Measurements from ENCODE around the gene KRT6B.
A peak's percentile ranks its signal among the peaks of the same experiment; 100 is the strongest.
"Not testable (repeated sequence)": the region's sequence is repeated elsewhere in the genome, so short reads cannot be mapped to it uniquely, and the experiment has no call there.

Gene KRT6B

DNA sequence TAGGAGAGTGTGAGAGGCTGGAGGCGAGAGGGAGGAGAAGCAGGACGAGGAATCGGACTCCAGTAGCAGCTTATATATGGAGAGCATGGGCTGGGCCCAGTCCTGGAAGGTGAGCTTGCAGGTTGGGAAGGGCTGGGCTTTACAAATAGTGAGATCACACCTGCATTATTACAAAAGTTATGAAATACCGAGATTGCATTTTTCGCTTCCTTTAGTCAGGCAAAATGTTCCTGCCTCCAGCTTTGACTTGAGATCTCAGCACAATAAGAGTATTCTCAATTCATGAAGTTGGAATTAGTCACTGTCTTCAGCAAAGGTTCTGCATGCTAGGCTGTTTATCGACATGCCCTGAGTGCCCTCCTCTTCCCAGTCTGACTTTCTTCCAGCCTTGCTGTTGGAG, at the start of gene KRT6B:
Gene KRT6B, minus strand, starts transcription at position 46 of the 400 bp plus-strand sequence. CDS start 68 bp downstream, outside the sequence.
- TF ChIP-seq, protein P1, sequence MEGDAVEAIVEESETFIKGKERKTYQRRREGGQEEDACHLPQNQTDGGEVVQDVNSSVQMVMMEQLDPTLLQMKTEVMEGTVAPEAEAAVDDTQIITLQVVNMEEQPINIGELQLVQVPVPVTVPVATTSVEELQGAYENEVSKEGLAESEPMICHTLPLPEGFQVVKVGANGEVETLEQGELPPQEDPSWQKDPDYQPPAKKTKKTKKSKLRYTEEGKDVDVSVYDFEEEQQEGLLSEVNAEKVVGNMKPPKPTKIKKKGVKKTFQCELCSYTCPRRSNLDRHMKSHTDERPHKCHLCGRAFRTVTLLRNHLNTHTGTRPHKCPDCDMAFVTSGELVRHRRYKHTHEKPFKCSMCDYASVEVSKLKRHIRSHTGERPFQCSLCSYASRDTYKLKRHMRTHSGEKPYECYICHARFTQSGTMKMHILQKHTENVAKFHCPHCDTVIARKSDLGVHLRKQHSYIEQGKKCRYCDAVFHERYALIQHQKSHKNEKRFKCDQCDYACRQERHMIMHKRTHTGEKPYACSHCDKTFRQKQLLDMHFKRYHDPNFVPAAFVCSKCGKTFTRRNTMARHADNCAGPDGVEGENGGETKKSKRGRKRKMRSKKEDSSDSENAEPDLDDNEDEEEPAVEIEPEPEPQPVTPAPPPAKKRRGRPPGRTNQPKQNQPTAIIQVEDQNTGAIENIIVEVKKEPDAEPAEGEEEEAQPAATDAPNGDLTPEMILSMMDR (conservative IDR thresholded peaks at IDR 0.05; ENCODE audit: low read depth, low read length) = no peak
- H3K4me3 ChIP-seq (ENCODE audit: low read depth, low read length) = no peak within 1 kb of the TSS
- DNase-seq (ENCODE audit: low read depth) = no peak

DNA sequence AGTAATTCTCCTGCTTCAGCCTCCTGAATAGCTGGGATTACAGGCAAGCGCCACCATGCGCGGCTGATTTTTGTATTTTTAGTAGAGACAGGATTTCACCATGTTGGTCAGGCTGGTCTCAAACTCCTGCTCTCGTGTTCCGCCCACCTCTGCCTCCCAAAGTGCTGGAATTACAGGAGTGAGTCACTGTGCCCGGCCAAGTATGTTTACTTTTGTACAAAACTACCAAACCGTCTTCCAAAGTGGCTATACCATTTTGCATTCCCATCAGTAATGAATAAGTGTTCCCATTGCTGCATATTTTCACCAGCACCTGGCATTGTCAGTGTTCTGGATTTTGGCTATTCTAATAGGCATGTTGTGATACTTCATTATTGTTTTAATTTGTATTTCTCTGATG, 49.5 kb upstream of the KRT6B start:
- no peak for DNase-seq (ENCODE audit: low read depth)
- TF ChIP-seq, protein P1 (conservative IDR thresholded peaks at IDR 0.05; ENCODE audit: low read depth, low read length) = no peak
- no peak overlapping the region for H3K4me3 ChIP-seq (ENCODE audit: low read depth, low read length)

DNA sequence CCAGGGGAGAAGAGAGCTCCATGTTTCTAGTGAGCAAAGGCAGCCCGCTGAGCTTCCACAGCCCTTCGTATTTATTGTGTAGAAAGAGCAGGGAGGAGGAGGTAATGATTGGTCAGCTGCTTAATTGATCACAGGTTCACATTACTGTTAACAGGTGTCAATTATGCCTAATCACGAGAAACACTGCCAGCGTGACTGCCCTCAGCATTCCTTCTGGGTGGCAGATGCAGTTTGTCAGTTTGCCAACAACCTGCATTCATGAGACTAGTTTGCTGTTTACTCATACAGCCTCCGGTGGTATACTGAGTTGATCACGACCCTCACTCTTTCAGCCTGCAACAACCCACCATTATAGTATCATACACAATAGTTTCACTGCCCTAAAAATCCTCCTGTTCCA, 48.6 kb upstream of the KRT6B start:
- not testable (repeated sequence) for H3K4me3 ChIP-seq (ENCODE audit: low read depth, low read length)

DNA sequence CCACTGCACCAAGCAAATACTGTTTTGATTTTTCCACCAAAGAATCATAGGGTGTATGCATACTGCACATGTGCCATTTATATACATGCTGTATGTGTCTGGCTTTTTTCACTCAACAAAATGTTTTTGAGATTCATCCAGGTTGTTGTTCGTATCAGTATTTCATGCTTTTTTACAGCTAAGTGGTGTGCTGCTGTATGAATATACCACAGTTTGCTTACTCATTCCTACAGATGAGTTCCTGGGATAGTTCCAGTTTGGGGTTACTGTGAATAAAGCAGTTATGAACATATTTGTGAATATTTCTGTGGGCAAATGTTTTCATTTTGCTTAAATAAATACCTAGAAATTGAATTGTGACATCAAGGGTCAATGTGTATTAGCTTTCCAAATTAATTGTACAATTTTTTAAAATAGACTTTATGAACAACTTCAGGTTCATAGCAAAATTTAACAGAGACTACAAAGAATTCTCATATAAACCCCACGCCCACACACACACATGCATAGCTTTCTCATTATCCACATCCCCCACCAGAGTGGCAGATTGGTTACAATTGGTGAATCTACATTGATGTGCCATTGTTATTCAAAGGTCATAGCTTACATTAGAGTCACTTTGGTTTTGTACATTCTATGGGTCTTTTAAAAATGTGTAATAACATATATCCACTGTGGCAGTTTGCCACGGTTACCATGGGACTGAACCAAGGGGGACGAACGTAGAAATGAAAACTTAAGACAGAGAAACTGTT, 48.0 kb upstream of the KRT6B start:
- TF ChIP-seq, protein P1 (conservative IDR thresholded peaks at IDR 0.05; ENCODE audit: low read depth, low read length) = no peak
- H3K4me3 ChIP-seq (ENCODE audit: low read depth, low read length) = no peak overlapping the region
- DNase-seq (ENCODE audit: low read depth) = peak; percentile 71

More for the DNA sequence above, 48.6 kb upstream of the KRT6B start:
- not testable (repeated sequence) for DNase-seq (ENCODE audit: low read depth)

DNA sequence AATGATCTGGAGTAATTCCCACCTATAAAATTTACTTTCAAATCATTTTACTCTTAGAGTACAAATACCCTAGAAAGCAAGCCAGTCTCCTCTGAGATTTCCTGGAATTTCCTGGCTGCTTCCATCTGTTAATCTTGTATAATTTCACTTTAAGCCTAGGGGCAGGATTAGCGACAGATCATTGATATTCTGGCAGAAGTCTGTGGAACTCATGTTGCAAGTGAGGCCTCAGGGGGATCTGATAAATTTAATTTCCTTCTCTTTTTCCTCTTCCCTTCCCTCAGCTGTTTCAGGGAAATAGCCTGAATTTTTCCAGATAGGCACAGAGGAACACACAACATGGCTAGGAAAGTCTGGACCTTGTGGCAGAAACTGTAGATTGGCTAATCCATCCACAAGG, 47.0 kb upstream of the KRT6B start:
- no peak overlapping the region for H3K4me3 ChIP-seq (ENCODE audit: low read depth, low read length)
- TF ChIP-seq, protein P1 (conservative IDR thresholded peaks at IDR 0.05; ENCODE audit: low read depth, low read length) = no peak
- DNase-seq (ENCODE audit: low read depth) = no peak

DNA sequence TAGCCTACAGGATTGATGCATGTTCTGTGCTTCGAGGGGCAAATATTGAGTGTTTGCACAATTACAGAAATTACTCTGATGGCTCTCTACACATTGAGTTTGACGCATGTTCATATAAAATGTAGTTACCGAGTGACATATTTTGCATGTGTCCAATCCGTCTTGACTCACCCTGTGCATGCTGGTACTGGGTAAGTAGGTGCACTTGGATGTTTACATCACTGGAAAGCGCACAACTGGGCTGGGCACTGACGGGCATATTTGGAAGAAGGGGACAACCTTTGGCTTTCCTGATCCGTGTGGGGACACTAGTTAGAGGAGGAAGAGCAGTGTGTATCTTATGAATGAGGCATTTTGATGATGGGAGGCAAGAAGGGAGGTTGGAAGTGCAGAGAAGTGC, 46.0 kb upstream of the KRT6B start:
- DNase-seq (ENCODE audit: low read depth) = no peak
- TF ChIP-seq, protein P1 (conservative IDR thresholded peaks at IDR 0.05; ENCODE audit: low read depth, low read length) = no peak
- H3K4me3 ChIP-seq (ENCODE audit: low read depth, low read length) = no peak overlapping the region

DNA sequence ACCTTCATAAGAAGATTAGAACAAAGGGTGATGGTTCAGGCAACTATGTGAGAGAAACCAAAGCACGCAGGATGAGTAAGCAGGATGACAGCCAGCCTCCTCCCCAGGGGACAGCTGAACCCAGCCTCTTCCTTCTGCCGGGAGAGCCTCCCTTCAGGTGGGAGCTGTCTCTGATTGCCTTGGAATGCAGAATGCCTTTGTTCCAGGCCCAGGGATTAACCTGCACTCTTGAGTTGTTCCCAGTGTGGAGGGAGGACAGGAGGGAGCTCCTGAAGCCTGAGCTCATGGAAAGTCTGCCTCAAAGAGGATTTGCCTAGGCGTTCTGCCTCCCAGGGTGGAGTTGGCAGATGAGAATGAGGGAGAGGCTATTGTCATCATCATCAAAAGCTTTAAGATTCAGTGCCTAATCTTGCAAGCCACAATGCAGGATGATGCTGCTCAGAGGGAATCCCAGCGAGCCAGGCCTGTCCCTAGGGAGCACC, 44.7 kb upstream of the KRT6B start:
- TF ChIP-seq, protein P1 (conservative IDR thresholded peaks at IDR 0.05; ENCODE audit: low read depth, low read length) = no peak
- peak; percentile 76 for DNase-seq (ENCODE audit: low read depth)
- H3K4me3 ChIP-seq (ENCODE audit: low read depth, low read length) = no peak overlapping the region
